SK-N-SH treated with all-trans-retinoic acid at 6 μM for 48 hours (cell line): Measurements from ENCODE around the gene GPC5.

Source experiments
- BACH2 ChIP-seq: fragments of 250-450 bp; sonication (Bioruptor Pico); IDR thresholded peaks from 2 replicates; pipeline ENCODE4 v1.9.0; 2021; ENCODE audit warnings: mild to moderate bottlenecking, borderline replicate concordance
- RARB ChIP-seq: fragments of 250-450 bp; sonication (Bioruptor Pico); IDR thresholded peaks from 2 replicates; pipeline ENCODE4 v1.8.0; 2021; ENCODE audit warnings: mild to moderate bottlenecking, moderate library complexity
- SNAI2 ChIP-seq: fragments of 250-450 bp; sonication (Bioruptor Pico); IDR thresholded peaks from 2 replicates; pipeline ENCODE4 v1.5.0; 2020; ENCODE audit warnings: mild to moderate bottlenecking, moderate library complexity
- TCF4 ChIP-seq: fragments of 250-450 bp; sonication (Bioruptor Pico); IDR thresholded peaks from 2 replicates; pipeline ENCODE4 v1.8.0; 2021; ENCODE audit warnings: mild to moderate bottlenecking, moderate library complexity, borderline replicate concordance
- ZC3H10 ChIP-seq: fragments of 250-450 bp; sonication (Bioruptor Pico); IDR thresholded peaks from 2 replicates; pipeline ENCODE4 v1.5.1; 2021; ENCODE audit warnings: mild to moderate bottlenecking, moderate library complexity
- ZFP3 ChIP-seq: fragments of 250-450 bp; sonication (Bioruptor Pico); IDR thresholded peaks from 2 replicates; pipeline ENCODE4 v1.5.0; 2020; ENCODE audit warnings: mild to moderate bottlenecking, moderate library complexity
- ZFP30 ChIP-seq: fragments of 450-650 bp; formaldehyde crosslinking; IDR thresholded peaks from 2 replicates; pipeline ENCODE4 v1.5.0; 2022; ENCODE audit warnings: mild to moderate bottlenecking, moderate library complexity
- ZNF565 ChIP-seq: fragments of 450-650 bp; formaldehyde crosslinking; conservative IDR thresholded peaks from 2 replicates; pipeline ENCODE4 v1.5.0; 2020; ENCODE audit warnings: low read depth, mild to moderate bottlenecking, moderate library complexity
- TF ChIP-seq, protein P1 (sequence below): fragments of 250-450 bp; sonication (Bioruptor Pico); IDR thresholded peaks from 2 replicates; pipeline ENCODE4 v1.8.0; 2020; ENCODE audit warnings: mild to moderate bottlenecking, moderate library complexity, borderline replicate concordance

DNA sequence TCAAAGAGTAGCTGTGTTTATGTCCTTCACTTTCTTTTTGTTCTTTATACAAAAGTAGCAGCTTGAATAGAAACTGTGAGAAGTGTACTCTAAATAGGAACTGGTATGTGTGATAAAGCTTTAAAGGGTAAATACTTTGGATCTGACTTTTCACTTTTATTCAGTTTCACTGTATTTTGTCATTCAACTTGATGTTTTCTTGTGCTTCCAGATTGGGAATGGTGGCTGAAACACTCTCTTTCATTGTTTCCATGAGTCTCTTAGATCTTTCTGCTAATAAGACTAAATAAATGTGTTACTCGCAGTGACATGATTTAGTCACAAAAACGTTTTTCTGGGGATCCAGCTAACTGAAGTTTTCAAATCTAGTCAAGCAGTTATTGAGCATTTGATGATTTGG, 133.2 kb downstream of the GPC5 start:
- TF ChIP-seq ZFP3 (CRISPR knock-in tag): no peak
- TF ChIP-seq RARB (CRISPR knock-in tag): no peak
- TF ChIP-seq BACH2: no peak
- TF ChIP-seq, protein P1, sequence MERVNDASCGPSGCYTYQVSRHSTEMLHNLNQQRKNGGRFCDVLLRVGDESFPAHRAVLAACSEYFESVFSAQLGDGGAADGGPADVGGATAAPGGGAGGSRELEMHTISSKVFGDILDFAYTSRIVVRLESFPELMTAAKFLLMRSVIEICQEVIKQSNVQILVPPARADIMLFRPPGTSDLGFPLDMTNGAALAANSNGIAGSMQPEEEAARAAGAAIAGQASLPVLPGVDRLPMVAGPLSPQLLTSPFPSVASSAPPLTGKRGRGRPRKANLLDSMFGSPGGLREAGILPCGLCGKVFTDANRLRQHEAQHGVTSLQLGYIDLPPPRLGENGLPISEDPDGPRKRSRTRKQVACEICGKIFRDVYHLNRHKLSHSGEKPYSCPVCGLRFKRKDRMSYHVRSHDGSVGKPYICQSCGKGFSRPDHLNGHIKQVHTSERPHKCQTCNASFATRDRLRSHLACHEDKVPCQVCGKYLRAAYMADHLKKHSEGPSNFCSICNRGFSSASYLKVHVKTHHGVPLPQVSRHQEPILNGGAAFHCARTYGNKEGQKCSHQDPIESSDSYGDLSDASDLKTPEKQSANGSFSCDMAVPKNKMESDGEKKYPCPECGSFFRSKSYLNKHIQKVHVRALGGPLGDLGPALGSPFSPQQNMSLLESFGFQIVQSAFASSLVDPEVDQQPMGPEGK: no peak
- TF ChIP-seq ZNF565: no peak
- no peak for TF ChIP-seq ZFP30 (CRISPR knock-in tag)
- no peak for TF ChIP-seq SNAI2 (CRISPR knock-in tag)
- no peak for TF ChIP-seq ZC3H10 (CRISPR knock-in tag)
- no peak for TF ChIP-seq TCF4 (CRISPR knock-in tag)
